GM12874 (cell line): ENCODE measurements around the gene KLHL12.
A peak's percentile ranks its signal among the peaks of the same experiment; 100 is the strongest.

Experiments used
- TF ChIP-seq, protein P1 (sequence below): IDR thresholded peaks from 2 replicates; pipeline ENCODE4 v1.5.1; 2011; ENCODE audit warnings: low read depth, mild to moderate bottlenecking, control low read depth, low read length, moderate library complexity; ENCODE audit not compliant: insufficient read depth

KLHL12 gene

DNA sequence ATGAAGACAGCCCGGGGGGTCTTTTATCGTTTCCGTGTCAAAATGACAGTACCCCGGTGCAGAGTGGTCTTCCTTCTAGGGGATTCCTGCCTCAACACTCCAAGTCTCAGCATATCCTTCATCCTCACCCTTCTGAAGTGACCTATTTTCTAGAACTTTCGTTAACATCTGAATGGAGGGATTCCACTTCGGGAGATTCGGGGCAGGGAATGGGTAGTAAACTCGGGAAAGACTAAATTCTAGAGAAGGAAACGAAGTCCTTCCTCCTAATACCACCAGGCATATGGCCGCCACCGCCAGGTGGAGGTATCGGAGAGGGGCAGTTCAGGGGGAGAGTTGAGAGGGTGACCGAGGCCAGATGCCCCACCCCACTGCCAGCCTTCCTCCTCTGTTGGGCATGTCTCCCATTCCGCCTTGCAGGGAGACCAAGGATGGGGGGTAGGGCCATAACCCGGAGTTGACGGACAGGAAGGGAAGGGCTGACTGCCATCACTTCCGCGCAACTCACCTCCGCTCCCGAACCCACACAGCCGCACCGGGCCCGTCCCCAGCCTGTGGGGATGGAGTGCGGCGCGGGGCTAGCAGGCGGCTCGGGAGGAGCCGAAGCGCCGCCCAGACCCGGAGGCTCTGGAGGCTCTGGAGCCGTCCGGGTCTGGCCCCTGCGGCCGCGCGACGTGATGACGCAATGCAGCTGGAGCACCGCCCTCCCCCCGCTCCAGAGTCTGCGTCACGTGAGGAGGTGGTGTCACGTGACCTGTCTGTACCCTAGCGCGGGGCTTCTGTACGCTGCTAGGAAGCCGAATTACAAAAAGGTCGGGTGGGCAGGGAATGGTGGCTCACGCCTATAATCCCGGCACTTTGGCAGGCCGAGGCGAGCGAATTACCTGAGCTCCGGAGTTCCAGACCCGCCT is at the start of gene KLHL12:
Gene KLHL12 (minus strand): TSS at position 654 of the 911 bp plus-strand sequence. CDS start 2,072 bp downstream, outside the sequence.
- TF ChIP-seq, protein P1, sequence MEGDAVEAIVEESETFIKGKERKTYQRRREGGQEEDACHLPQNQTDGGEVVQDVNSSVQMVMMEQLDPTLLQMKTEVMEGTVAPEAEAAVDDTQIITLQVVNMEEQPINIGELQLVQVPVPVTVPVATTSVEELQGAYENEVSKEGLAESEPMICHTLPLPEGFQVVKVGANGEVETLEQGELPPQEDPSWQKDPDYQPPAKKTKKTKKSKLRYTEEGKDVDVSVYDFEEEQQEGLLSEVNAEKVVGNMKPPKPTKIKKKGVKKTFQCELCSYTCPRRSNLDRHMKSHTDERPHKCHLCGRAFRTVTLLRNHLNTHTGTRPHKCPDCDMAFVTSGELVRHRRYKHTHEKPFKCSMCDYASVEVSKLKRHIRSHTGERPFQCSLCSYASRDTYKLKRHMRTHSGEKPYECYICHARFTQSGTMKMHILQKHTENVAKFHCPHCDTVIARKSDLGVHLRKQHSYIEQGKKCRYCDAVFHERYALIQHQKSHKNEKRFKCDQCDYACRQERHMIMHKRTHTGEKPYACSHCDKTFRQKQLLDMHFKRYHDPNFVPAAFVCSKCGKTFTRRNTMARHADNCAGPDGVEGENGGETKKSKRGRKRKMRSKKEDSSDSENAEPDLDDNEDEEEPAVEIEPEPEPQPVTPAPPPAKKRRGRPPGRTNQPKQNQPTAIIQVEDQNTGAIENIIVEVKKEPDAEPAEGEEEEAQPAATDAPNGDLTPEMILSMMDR, result peak; percentile 71

DNA sequence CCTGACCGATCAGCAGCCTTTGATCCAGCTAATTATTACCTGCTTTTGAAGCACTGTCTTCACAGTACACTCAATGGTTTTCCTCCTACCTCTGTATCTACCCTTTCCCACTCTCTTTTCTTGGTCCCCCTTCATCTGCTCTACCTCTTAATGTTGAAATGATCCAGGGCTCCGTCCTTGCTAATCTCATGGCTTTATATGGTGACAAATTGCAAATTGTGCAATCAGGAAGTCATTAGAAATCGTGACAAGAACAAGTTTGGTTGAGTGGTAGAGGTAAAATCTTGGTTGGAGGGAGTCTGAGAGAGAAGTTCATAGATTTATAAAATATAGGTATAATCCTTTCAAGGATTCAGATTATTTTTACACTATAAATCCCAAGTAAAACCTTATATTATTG is 49.6 kb upstream of the KLHL12 start:
- TF ChIP-seq, protein P1, result no peak

DNA sequence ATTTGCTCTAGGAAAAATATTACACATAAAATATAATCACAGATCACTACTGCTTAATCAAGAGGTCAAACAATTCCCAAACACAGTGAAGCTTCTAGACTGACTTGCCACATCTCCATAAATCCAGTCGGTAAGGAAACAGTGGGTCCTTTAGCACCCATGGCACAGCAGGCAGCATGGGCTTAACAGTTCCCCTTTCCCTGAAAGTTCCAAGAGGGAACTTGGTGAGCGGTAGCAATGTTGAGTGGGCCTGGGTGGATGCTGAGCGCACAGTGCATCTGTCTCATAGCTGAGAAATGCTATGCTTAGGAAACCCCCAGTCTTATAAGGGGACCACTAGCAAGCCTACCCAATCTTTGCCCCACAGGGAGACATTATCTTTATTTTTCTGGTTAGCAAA is 47.8 kb upstream of the KLHL12 start:
- TF ChIP-seq, protein P1, result no peak

DNA sequence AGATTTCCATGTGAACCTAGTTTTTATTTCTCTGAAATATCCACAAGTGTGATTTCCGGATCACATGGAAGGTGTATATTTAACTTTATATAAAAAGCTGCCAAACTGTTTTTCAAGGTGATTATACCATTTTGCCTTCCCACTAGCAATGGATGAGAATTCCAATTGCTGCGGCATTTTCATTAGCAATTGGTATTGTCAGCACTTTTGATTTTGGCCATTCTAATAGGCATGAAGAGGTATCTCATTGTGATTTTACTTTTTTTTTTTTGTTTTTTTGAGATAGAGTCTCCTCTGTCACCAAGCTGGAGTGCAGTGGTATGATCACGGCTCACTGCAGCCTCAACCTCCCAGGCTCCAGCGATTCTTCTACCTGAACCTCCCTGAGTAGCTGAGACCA is 45.0 kb upstream of the KLHL12 start:
- TF ChIP-seq, protein P1, result no peak

DNA sequence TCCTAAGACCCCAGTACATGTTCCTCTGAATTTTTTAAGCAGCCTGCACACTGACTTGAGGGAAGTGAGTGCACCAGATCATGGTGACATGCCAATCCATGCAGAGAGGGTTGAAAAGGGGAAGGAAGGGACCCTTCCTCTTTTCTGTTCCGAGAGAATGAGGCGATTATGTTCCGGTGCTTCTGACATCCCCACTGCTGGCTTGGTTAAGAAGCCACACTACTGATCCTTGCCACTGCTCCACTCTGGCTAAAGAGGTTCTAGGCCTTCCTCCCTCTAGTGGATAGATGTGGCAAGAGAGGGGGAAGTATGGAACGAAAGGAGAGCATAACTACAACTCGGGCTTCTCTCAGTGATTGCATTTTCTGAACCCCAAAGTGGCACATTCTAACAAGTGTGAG is 41.9 kb upstream of the KLHL12 start:
- TF ChIP-seq, protein P1, result peak; percentile 77

DNA sequence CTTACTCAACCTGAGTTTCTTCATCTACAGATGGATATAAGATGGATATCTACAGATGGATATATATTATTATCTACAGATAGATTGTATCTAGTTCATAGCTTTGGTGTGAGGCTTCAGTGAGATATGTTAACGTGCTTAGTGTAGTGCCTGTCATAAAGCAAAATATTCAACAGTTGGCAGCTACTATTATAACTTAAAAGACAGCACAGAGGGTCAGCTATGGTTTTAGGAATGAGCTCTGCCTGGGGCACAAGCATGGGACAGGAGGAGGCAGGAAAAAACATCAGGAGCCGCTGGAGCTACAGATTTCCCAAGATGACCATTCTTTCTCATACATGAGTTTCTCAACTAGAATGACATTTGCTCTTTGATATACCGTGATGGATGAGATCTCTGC is 41.3 kb upstream of the KLHL12 start:
- TF ChIP-seq, protein P1, result no peak

DNA sequence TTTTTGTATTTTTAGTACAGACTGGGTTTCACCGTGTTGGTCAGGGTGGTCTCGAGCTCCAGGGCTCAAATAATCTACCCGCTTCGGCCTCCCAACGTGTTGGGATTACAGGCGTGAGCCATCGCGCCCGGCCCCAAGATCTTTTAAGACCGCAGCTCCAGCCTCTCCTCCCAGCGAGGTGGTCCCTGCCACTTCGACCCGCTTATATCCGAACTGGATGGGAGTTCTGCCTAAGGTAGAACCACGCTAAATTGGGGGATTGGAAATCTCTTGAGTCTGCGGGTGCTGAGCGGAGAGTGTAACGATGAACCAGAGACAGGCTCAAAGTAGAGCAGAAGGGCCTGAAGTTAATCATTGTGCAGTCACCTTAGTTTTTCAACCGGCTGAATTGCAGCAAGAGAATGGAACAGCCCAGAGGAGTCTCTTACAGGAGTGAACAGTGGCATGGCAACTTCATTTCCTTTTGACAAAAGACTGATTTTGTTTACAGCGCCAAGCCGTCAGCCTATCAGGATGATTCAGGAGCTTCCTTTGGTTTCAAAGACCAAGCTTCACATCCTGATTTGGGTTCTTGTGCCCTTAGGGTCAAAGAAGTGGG is 40.7 kb upstream of the KLHL12 start:
- TF ChIP-seq, protein P1, result no peak
